ENCODE measurements around the gene HSD11B1L. TPM values are rescaled to one million over a fixed set of nuclear protein-coding genes. Genes with fewer than 3 reads are reported as not detected.

The HSD11B1L gene
- total RNA-seq, 1 donor from 2014 or later: 6.6 TPM

DNA sequence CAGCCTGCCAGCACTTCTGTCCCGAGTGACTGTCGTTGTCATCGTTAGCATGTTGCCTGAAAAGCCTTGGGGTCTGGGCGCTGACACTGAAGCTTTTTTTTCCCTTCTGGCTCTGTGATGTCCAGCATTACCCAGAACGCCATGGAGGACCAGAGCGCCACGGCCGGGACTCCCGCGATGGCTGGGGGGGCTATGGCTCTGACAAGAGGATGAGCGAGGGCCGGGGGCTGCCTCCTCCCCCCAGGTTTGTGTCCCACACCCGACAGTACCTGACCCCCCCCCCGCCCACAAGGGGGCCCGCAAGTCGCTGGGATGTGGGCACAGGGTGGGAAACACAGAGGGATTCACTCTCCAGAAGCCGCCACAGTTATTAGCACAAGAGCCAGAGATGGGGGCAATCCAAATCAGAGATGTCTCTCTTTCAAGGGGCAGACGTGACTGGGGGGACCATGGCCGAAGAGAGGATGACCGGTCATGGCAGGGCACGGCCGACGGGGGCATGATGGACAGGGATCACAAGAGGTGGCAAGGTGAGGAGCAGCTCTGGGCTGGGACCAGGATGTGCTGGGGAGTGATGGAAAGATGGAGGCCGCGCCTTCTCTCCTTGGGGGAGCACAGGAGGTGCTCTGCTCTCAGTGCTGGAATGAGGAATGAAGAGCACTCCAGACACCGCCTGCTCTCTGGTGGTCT is 13.8 kb upstream of the HSD11B1L start:
- intact Hi-C loops (cut with DNase I): no loop called here
- H3K36me3 ChIP-seq: peaks cover 90% of the 10 kb centered on the region
- no peak overlapping the region for H3K27ac ChIP-seq
- H3K4me3 ChIP-seq: no peak overlapping the region
- ATAC-seq: no peak
- no peaks in the 10 kb centered on the region for H3K9me3 ChIP-seq
- H3K4me1 ChIP-seq: no peaks in the 10 kb centered on the region
- TF ChIP-seq, protein P1, sequence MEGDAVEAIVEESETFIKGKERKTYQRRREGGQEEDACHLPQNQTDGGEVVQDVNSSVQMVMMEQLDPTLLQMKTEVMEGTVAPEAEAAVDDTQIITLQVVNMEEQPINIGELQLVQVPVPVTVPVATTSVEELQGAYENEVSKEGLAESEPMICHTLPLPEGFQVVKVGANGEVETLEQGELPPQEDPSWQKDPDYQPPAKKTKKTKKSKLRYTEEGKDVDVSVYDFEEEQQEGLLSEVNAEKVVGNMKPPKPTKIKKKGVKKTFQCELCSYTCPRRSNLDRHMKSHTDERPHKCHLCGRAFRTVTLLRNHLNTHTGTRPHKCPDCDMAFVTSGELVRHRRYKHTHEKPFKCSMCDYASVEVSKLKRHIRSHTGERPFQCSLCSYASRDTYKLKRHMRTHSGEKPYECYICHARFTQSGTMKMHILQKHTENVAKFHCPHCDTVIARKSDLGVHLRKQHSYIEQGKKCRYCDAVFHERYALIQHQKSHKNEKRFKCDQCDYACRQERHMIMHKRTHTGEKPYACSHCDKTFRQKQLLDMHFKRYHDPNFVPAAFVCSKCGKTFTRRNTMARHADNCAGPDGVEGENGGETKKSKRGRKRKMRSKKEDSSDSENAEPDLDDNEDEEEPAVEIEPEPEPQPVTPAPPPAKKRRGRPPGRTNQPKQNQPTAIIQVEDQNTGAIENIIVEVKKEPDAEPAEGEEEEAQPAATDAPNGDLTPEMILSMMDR (IDR thresholded peaks at IDR 0.05): no peak
- no peak for DNase-seq
- H3K27me3 ChIP-seq: no peaks in the 10 kb centered on the region

DNA sequence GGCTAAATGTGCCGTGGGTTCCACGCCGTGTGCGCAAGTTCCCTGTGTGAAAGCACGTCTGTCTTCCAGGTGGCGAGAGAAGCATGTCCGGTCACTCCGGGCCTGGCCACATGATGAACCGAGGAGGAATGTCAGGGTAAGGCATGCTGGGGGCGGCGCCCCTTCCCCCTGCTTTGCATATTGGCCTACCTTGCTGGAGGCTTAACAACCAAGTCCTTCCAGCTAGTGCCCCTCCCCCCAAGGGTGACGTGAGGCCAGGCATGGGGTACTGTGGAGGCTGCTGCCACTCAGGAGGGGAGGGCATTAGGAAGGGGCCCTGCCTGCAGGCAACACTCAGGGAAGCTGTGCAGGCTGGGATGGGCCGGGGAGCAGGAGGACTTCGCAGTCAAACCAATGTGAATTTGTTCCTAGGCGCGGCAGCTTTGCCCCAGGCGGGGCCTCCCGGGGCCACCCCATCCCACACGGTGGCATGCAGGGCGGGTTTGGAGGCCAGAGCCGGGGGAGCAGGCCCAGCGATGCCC is 13.0 kb upstream of the HSD11B1L start:
- intact Hi-C loops (cut with DNase I): no loop called here
- TF ChIP-seq, protein P1 (IDR thresholded peaks at IDR 0.05): no peak
- Histone ChIP-seq H3K27me3 (no peaks in the 10 kb centered on the region), H3K4me3 (no peak overlapping the region), H3K36me3 (peaks cover 83% of the 10 kb centered on the region), H3K27ac (no peak overlapping the region), H3K9me3 (no peaks in the 10 kb centered on the region), H3K4me1 (no peaks in the 10 kb centered on the region)
- DNase-seq: no peak
- no peak for ATAC-seq

DNA sequence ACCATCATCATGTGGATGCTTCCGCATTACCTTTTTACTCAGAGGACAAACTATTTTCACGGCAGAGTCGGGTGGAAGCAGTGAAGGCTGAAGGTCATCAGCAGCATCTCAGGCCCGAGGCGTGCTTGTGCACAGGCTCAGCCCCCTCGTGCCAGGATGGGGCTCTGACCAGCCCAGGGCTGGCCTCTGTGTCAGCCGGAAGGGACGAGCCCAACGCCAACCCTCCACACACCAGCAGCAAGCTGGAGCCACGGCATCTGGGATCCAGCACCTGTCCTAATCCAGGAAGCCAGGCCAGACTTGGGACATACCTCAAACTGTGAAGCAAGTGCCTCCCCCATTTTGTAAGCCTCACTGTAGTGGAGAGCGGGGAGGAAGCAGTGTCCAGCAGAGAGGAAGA is 11.6 kb upstream of the HSD11B1L start:
- Histone ChIP-seq H3K4me1 (no peaks in the 10 kb centered on the region), H3K9me3 (no peaks in the 10 kb centered on the region), H3K4me3 (no peak overlapping the region), H3K36me3 (peaks cover 69% of the 10 kb centered on the region), H3K27me3 (no peaks in the 10 kb centered on the region), H3K27ac (no peak overlapping the region)
- DNase-seq (no peak), ATAC-seq (peak; percentile 15)
- TF ChIP-seq, protein P1 (IDR thresholded peaks at IDR 0.05): no peak
- intact Hi-C loops (cut with DNase I): no loop called here

DNA sequence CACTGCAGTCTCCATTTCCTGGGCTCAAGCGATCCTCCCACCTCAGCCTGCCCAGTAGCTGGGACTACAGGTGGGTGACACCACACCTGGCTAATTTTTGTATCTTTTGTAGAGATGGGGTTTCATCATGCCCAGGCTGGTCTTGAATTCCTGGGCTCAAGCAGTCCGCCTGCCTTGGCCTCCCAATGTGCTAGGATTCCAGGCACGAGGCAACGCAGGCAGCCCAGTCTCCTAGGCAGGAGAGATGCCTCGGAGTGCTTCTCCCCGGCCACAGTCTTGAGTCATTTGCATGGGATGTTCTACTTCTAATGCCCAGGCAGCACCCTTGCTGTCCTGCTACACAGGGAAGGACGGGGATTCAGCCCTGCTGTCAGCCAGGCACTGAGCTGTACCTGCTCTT is 9.2 kb upstream of the HSD11B1L start:
- peaks cover 45% of the 10 kb centered on the region for H3K36me3 ChIP-seq
- no peaks in the 10 kb centered on the region for H3K9me3 ChIP-seq
- no peak for DNase-seq
- TF ChIP-seq, protein P1 (IDR thresholded peaks at IDR 0.05): no peak
- no peaks in the 10 kb centered on the region for H3K27me3 ChIP-seq
- no peaks in the 10 kb centered on the region for H3K4me1 ChIP-seq
- H3K27ac ChIP-seq: no peak overlapping the region
- H3K4me3 ChIP-seq: no peak overlapping the region
- ATAC-seq: no peak
- intact Hi-C loops (cut with DNase I): no loop called here

DNA sequence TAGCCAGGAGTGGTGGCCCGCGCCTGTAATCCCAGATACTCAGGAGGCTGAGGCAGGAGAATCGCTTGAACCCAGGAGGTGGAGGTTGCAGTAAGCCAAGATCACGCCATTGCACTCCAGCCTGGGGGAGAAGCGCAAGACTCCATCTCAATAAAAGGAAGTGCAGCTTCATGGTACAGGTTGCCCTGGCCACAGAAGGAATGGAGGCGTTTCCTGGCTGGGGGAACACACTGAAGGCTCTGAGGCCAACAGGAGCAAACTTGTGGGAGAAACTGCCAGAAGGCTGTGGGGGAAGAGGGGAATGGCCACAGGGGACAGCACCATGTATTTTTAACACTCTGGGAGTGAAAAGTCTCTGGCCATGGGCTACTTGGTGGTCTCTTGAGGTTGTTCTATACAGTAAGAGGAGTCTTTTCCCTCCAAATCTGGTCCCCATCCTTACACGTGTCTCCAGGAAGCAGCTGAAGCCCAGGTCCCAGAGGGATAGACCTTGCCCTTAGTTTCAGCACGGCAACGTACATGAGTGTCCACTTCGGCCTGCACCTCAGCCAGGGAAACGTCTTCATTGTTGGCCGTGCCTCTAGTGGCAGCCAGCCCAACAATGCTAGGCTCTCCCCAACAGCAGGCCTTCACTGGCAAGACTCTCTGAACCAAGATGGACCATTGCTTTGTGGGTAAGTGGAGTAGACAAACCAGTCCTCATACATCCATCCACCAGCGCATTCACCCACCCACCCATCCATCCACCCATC is 7.9 kb upstream of the HSD11B1L start:
- no peak overlapping the region for H3K27ac ChIP-seq
- H3K36me3 ChIP-seq: peaks cover 32% of the 10 kb centered on the region
- intact Hi-C loops (cut with DNase I): no loop called here
- no peaks in the 10 kb centered on the region for H3K27me3 ChIP-seq
- no peak for ATAC-seq
- no peaks in the 10 kb centered on the region for H3K4me1 ChIP-seq
- no peak for DNase-seq
- H3K9me3 ChIP-seq: no peaks in the 10 kb centered on the region
- TF ChIP-seq, protein P1 (IDR thresholded peaks at IDR 0.05): no peak
- H3K4me3 ChIP-seq: no peak overlapping the region
